Femur (tissue), 1 donor: Measurements from ENCODE around the gene GAPDH.
"Not testable (repeated sequence)": the region's sequence is repeated elsewhere in the genome, so short reads cannot be mapped to it uniquely, and the experiment has no call there.

Experiments
- DNase-seq: peaks from one replicate; pipeline ENCODE4 v3.0.0-alpha.2; 2017

The GAPDH gene

DNA sequence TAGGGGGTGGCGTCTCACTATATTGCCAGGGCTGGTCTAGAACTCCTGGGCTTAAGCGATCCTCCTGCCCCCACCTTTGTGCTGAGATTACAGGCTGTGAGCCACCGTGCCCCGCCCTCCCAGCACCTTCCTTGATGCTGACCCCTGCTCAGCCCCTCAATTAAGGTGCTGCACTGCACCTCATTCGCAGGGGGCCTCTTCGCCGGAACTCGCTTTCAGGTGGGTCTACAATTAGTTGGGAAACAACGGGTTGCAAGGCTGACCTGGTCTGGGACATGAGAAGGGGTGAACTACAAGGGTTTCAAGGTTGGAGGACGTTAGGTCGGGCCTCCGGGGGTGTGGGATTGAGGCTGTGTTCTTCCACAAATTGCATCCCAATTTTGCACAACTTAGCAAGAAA lies 35.0 kb downstream of the GAPDH start:
- no peak for DNase-seq

DNA sequence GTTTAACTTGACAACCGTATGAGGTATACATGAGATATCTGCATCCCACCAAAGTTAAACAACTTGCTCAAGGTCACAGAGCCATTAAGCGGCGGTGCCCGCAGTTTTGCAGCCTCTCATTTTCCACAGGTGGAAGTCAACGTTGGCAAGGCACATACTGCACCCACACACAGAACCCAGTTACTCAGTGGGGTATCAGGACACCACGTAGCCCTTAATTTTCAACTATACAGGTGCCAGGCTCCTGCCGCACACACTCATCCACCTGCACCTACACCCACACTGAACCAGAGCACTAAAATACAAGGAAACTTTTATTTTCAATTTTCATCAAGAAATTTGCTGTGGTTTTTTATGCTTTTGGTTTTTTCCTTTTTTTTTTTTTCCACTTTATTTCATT lies 35.5 kb downstream of the GAPDH start:
- no peak for DNase-seq

DNA sequence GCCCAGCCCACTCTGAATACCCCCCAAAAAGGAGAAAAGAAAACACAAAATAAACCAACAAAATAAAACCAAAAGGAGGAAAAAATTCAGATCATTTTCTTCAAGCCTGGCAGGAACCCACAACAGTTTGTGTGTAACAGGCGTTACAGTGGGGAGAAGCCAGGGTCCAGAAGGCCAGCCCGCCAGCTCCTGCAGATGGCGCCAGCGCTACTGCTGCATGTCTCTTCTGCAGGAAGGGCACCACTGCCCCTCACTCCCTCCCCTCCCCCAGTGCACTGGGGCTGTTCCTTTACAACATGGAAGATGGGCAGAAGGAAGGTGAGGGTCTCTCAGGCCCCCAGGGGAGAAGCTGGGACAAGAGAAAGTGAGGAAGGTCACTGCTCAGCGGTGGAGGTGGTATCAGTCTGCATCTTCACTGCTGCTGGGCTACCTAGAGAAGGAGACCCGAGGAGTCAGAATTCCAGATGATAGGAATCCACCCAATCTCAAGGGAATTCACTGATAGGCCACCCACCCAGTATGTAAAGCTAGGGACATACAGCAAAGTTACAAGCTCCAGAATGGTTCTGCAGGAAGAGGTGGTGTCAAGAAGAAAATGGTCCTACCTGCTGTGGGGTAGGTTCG lies 36.1 kb downstream of the GAPDH start:
- peak; percentile 59 for DNase-seq

GRCh38 chr12:6573001-6573400 lies 38.7 kb downstream of the GAPDH start:
- no peak for DNase-seq

DNA sequence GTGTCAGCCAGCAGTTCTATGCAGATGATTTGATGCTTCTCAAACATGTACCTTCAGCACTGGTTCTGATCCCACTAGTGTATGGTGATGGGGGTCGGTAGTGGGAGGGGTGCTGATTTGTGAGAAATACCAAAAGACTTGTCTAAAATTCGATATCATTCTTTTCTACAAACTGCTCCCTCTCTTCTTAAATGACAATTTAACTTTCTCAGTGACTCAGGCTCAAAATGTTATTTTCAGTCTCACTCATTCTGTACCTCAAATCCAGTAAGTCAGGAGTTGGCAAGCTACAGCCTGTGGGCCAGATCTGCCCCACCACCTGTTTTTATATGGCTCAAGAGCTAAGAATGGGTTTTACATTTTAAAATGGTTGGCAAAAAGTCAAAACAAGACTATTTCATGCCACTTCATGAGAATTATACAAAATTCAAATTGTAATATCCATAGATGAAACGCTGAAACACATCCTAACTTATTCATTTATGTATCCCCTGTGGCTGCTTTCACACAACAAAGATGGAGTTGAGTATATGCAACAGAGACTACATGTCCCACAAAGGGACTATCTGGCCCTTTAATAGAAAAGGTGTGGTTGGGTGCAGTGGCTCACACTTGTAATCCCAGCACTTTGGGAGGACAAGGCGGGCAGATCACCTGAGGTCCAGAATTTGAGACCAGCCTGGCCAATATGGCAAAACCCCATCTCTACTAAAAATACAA lies 40.4 kb downstream of the GAPDH start:
- DNase-seq = no peak

- DNase-seq = no peak
Measured at GRCh38 chr12:6575648-6576047, 41.3 kb downstream of the GAPDH start.

GRCh38 chr12:6582196-6582595 lies 47.9 kb downstream of the GAPDH start:
- DNase-seq = no peak

GRCh38 chr12:6582959-6583358 lies 48.6 kb downstream of the GAPDH start:
- DNase-seq = no peak

- no peak for DNase-seq
Measured at GRCh38 chr12:6584293-6584692, 50.0 kb downstream of the GAPDH start.

DNA sequence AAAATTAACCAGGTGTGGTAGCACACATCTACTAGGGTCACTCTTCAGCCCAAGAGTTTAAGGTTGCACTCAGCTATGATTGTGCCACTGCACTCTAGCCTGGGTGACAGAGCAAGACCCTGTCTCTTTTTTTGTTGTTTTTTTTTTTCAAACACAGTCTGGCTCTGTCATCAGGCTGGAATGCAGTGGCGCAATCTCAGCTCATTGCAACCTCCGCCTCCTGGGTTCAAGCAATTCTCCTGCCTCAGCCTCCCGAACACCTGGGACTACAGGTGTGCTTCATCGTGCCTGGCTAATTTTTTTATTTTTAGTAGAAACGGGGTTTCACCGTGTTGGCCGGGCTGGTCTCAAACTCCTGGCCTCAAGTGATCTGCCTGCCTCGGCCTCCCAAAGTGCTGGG lies 52.3 kb downstream of the GAPDH start:
- DNase-seq = not testable (repeated sequence)
